ENCODE data around the gene COL6A2.

The COL6A2 gene

DNA sequence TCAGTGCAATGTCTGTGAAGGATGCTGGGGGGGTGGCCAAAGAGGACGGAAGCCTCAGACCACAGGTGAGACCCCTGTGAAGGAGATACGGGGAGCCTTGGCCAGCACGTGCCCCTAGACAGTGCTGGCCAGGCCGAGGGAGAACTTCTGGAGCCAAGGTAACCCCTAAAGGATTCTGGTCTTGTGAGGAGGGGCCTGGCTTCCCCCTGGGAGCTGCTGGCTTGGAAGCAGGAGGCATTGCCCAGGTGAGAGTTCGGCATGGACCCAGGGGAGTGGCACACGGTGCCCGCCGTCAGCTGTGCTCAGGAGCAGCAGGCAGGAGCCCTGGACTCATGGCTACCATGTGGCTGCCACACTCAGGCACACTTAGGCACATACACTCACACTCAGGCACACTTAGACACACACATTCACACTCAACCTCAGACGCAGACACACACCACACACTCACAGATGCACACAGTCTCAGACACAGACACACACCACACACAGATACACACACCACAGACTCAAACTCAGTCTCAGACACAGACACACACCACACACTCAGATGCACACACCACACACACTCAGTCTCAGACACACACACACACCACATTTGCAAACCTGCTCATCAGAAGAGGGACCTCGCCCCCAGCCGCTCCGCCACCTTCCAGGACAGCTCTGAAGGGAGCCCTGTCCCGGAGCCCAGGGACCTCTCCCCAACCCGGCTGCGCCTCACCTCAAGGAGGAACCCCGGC, 1.1 kb upstream of the COL6A2 start:
- DNase-seq (ENCODE audit: low spot score): peak; percentile 64
- H3K9me3 ChIP-seq (ENCODE audit: severe bottlenecking): no peaks in the 10 kb centered on the region

DNA sequence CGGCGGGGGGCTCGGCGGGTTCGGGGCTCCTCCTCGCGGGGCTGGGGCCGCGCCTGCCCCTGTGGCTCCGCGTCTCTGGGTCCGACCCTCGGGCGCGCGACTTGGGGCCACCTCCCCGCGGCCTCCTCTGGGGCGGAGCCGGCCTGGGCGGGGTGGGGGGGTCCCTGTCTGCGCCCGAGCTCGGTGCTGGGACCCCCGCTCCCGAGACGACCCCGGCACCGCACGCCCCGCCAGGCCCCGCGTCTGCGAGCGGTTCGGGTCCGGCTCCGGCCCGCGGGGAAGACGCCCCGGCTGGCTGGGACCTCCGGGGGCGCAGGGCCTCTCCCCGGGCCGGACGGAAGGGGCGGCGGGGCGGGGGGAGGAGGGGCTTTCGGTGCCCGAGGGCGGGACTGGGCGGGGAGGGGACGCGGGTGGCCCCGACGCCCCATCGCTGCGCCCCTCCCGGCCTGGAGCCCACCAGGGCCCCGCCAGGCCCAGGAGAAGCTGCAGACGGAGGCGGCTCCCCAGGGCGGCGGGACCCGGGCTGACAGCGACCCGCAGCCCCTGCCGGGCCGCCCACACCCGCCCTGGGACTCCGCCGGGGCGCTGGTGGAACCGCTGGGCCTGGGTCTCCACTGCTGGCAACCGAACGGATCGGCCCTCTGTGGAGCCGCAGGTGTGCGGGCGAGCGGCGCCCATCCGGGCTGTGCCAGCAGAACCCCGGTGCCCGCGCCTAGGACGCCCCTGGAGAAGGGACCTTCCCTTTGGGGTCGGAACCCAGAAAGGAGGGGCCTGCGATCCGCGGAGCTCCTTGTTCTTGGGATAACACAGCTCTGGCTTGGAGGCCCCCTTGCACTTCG, 610 bp downstream of the COL6A2 start:
- peak overlapping the region; percentile 45 for H3K4me3 ChIP-seq (ENCODE audit: severe bottlenecking)
- ATAC-seq (ENCODE audit: low read depth): peak; percentile 36

More for the DNA sequence above, 1.1 kb upstream of the COL6A2 start:
- ATAC-seq (ENCODE audit: low read depth): no peak
- Histone ChIP-seq H3K27me3 (ENCODE audit: insufficient read depth, poor library complexity, severe bottlenecking) (peaks cover 9% of the 10 kb centered on the region), H3K4me3 (ENCODE audit: severe bottlenecking) (no peak overlapping the region), H3K4me1 (ENCODE audit: insufficient read depth, poor library complexity, severe bottlenecking) (no peaks in the 10 kb centered on the region), H3K27ac (ENCODE audit: poor library complexity, severe bottlenecking) (no peak overlapping the region), H3K36me3 (ENCODE audit: low read depth) (no peaks in the 10 kb centered on the region)
- TF ChIP-seq, protein P1, sequence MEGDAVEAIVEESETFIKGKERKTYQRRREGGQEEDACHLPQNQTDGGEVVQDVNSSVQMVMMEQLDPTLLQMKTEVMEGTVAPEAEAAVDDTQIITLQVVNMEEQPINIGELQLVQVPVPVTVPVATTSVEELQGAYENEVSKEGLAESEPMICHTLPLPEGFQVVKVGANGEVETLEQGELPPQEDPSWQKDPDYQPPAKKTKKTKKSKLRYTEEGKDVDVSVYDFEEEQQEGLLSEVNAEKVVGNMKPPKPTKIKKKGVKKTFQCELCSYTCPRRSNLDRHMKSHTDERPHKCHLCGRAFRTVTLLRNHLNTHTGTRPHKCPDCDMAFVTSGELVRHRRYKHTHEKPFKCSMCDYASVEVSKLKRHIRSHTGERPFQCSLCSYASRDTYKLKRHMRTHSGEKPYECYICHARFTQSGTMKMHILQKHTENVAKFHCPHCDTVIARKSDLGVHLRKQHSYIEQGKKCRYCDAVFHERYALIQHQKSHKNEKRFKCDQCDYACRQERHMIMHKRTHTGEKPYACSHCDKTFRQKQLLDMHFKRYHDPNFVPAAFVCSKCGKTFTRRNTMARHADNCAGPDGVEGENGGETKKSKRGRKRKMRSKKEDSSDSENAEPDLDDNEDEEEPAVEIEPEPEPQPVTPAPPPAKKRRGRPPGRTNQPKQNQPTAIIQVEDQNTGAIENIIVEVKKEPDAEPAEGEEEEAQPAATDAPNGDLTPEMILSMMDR (IDR thresholded peaks at IDR 0.05; ENCODE audit: poor library complexity, severe bottlenecking): no peak

DNA sequence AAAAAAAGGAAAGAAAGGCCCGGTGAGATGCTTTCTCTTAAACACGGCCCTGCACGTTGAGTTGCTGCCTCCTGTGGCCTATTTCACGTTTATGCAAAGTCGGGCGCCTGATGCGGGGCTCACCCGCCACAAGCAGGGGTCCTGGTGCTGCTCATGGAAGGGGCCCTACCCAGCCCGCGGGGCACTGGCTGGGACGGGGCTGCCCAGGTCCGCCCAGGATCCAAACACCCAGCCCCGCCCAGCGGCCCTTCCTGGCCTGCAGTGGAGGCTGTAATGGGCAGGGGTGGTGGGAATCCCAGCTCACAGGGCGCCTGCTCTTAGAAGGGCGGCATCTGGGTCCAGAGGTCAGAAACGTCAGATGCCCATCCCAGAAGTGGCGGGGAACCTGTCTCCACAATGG, 1.6 kb downstream of the COL6A2 start:
- no peak overlapping the region for H3K27ac ChIP-seq (ENCODE audit: poor library complexity, severe bottlenecking)
- H3K36me3 ChIP-seq (ENCODE audit: low read depth): 0 out of 2 replicates have a peak, but pooled peaks cover 3% of the 10 kb centered on the region
- H3K9me3 ChIP-seq (ENCODE audit: severe bottlenecking): peaks cover 16% of the 10 kb centered on the region
- H3K4me3 ChIP-seq (ENCODE audit: severe bottlenecking): no peak overlapping the region
- no peaks in the 10 kb centered on the region for H3K4me1 ChIP-seq (ENCODE audit: insufficient read depth, poor library complexity, severe bottlenecking)
- H3K27me3 ChIP-seq (ENCODE audit: insufficient read depth, poor library complexity, severe bottlenecking): peaks cover 27% of the 10 kb centered on the region
- DNase-seq (ENCODE audit: low spot score) (no peak), ATAC-seq (ENCODE audit: low read depth) (no peak)
- TF ChIP-seq, protein P1 (IDR thresholded peaks at IDR 0.05; ENCODE audit: poor library complexity, severe bottlenecking): no peak

More for the DNA sequence above, 610 bp downstream of the COL6A2 start:
- no peak overlapping the region for H3K27ac ChIP-seq (ENCODE audit: poor library complexity, severe bottlenecking)
- peak; percentile 50 for DNase-seq (ENCODE audit: low spot score)
- no peaks in the 10 kb centered on the region for H3K4me1 ChIP-seq (ENCODE audit: insufficient read depth, poor library complexity, severe bottlenecking)
- peaks cover 12% of the 10 kb centered on the region for H3K9me3 ChIP-seq (ENCODE audit: severe bottlenecking)
- peaks cover 21% of the 10 kb centered on the region for H3K27me3 ChIP-seq (ENCODE audit: insufficient read depth, poor library complexity, severe bottlenecking)
- H3K36me3 ChIP-seq (ENCODE audit: low read depth): 0 out of 2 replicates have a peak, but pooled peaks cover 3% of the 10 kb centered on the region
- TF ChIP-seq, protein P1 (IDR thresholded peaks at IDR 0.05; ENCODE audit: poor library complexity, severe bottlenecking): no peak

- TF ChIP-seq, protein P1 (IDR thresholded peaks at IDR 0.05; ENCODE audit: poor library complexity, severe bottlenecking): no peak
- peaks cover 27% of the 10 kb centered on the region for H3K27me3 ChIP-seq (ENCODE audit: insufficient read depth, poor library complexity, severe bottlenecking)
- no peaks in the 10 kb centered on the region for H3K4me1 ChIP-seq (ENCODE audit: insufficient read depth, poor library complexity, severe bottlenecking)
- 0 out of 2 replicates have a peak, but pooled peaks cover 3% of the 10 kb centered on the region for H3K36me3 ChIP-seq (ENCODE audit: low read depth)
- DNase-seq (ENCODE audit: low spot score): no peak
- H3K27ac ChIP-seq (ENCODE audit: poor library complexity, severe bottlenecking): no peak overlapping the region
- H3K9me3 ChIP-seq (ENCODE audit: severe bottlenecking): peaks cover 16% of the 10 kb centered on the region
- no peak overlapping the region for H3K4me3 ChIP-seq (ENCODE audit: severe bottlenecking)
- ATAC-seq (ENCODE audit: low read depth): no peak
Measured at GRCh38 chr21:46100020-46100419, 2.1 kb downstream of the COL6A2 start.

Data from RWPE2 (cell line).